NAMALWA (cell line): Measurements from ENCODE around the gene BRD7.

Experiments
- DNase-seq: peaks from one replicate; pipeline ENCODE4 v3.0.0-alpha.2; 2015; ENCODE audit warnings: low spot score

Gene BRD7

GRCh38 chr16:50272687-50273381 lies 96.0 kb downstream of the BRD7 start:
- DNase-seq = no peak

GRCh38 chr16:50272111-50272571 lies 96.6 kb downstream of the BRD7 start:
- no peak for DNase-seq

GRCh38 chr16:50271148-50272041 lies 97.4 kb downstream of the BRD7 start:
- no peak for DNase-seq

- no peak for DNase-seq
These were observed 98.2 kb downstream of the BRD7 start for GRCh38 chr16:50270510-50271147.

GRCh38 chr16:50269769-50270509 lies 98.8 kb downstream of the BRD7 start:
- DNase-seq = no peak

- no peak for DNase-seq
These were observed 99.6 kb downstream of the BRD7 start for GRCh38 chr16:50269061-50269705.

GRCh38 chr16:50268352-50268751 lies 100.4 kb downstream of the BRD7 start:
- no peak for DNase-seq

GRCh38 chr16:50267651-50268050 lies 101.1 kb downstream of the BRD7 start:
- no peak for DNase-seq

- no peak for DNase-seq
These were observed 101.6 kb downstream of the BRD7 start for GRCh38 chr16:50267151-50267631.

GRCh38 chr16:50266337-50267091 lies 102.3 kb downstream of the BRD7 start, which contains the start of gene ADCY7:
TSS of gene ADCY7 (plus strand) at chr16:50266551. CDS start at chr16:50288180, 21,629 bp downstream.
- no peak for DNase-seq
